Rectal smooth muscle tissue (tissue), 1 donor: Measurements from ENCODE around the gene MIF4GD.

Source experiments
- H3K27ac ChIP-seq: one replicate; pipeline ENCODE4 v1.7.0; 2013; ENCODE audit warnings: low read depth, low read length, inconsistent platforms
- H3K27me3 ChIP-seq: one replicate; pipeline ENCODE4 v1.7.0; 2013; ENCODE audit warnings: low read length; ENCODE audit not compliant: control insufficient read depth, insufficient read depth
- H3K36me3 ChIP-seq: one replicate; pipeline ENCODE4 v1.7.0; 2013; ENCODE audit warnings: low read length; ENCODE audit not compliant: control insufficient read depth, insufficient read depth
- H3K4me1 ChIP-seq: one replicate; pipeline ENCODE4 v1.7.0; 2013; ENCODE audit warnings: low read length; ENCODE audit not compliant: control insufficient read depth, insufficient read depth
- H3K4me3 ChIP-seq: one replicate; pipeline ENCODE4 v1.7.0; 2013; ENCODE audit warnings: low read length
- H3K9ac ChIP-seq: one replicate; pipeline ENCODE4 v1.7.0; 2013; ENCODE audit warnings: low read length

The MIF4GD gene

GRCh38 chr17:75244133-75244866 lies 26.7 kb downstream of the MIF4GD start:
- Histone ChIP-seq H3K9ac (no peak overlapping the region), H3K36me3 (peaks cover 59% of the 10 kb centered on the region), H3K4me1 (no peaks in the 10 kb centered on the region), H3K27ac (no peak overlapping the region), H3K27me3 (no peaks in the 10 kb centered on the region), H3K4me3 (no peak overlapping the region)

- no peaks in the 10 kb centered on the region for H3K27me3 ChIP-seq
- H3K27ac ChIP-seq: no peak overlapping the region
- peaks cover 71% of the 10 kb centered on the region for H3K36me3 ChIP-seq
- no peaks in the 10 kb centered on the region for H3K4me1 ChIP-seq
- no peak overlapping the region for H3K4me3 ChIP-seq
- no peak overlapping the region for H3K9ac ChIP-seq
These were observed 28.5 kb downstream of the MIF4GD start for GRCh38 chr17:75242461-75243042.

- H3K27ac ChIP-seq: no peak overlapping the region
- H3K4me1 ChIP-seq: no peaks in the 10 kb centered on the region
- H3K4me3 ChIP-seq: no peak overlapping the region
- peaks cover 71% of the 10 kb centered on the region for H3K36me3 ChIP-seq
- H3K9ac ChIP-seq: no peak overlapping the region
- no peaks in the 10 kb centered on the region for H3K27me3 ChIP-seq
These were observed 29.0 kb downstream of the MIF4GD start for GRCh38 chr17:75241996-75242460.

- no peaks in the 10 kb centered on the region for H3K4me1 ChIP-seq
- H3K36me3 ChIP-seq: peaks cover 71% of the 10 kb centered on the region
- no peak overlapping the region for H3K27ac ChIP-seq
- H3K4me3 ChIP-seq: no peak overlapping the region
- H3K9ac ChIP-seq: no peak overlapping the region
- H3K27me3 ChIP-seq: no peaks in the 10 kb centered on the region
These were observed 29.5 kb downstream of the MIF4GD start for GRCh38 chr17:75241502-75241901.

GRCh38 chr17:75241143-75241430 lies 29.9 kb downstream of the MIF4GD start:
- Histone ChIP-seq H3K4me1 (no peaks in the 10 kb centered on the region), H3K9ac (no peak overlapping the region), H3K4me3 (no peak overlapping the region), H3K36me3 (peaks cover 66% of the 10 kb centered on the region), H3K27ac (no peak overlapping the region), H3K27me3 (no peaks in the 10 kb centered on the region)

- no peaks in the 10 kb centered on the region for H3K4me1 ChIP-seq
- H3K9ac ChIP-seq: no peak overlapping the region
- peaks cover 61% of the 10 kb centered on the region for H3K36me3 ChIP-seq
- H3K27me3 ChIP-seq: no peaks in the 10 kb centered on the region
- no peak overlapping the region for H3K4me3 ChIP-seq
- no peak overlapping the region for H3K27ac ChIP-seq
These were observed 30.5 kb downstream of the MIF4GD start for GRCh38 chr17:75240394-75241142.

- Histone ChIP-seq H3K9ac (no peak overlapping the region), H3K27me3 (no peaks in the 10 kb centered on the region), H3K4me1 (no peaks in the 10 kb centered on the region), H3K27ac (no peak overlapping the region), H3K4me3 (no peak overlapping the region), H3K36me3 (peaks cover 59% of the 10 kb centered on the region)
These were observed 31.1 kb downstream of the MIF4GD start for GRCh38 chr17:75239778-75240393.

- H3K27ac ChIP-seq: no peak overlapping the region
- no peak overlapping the region for H3K9ac ChIP-seq
- H3K4me3 ChIP-seq: no peak overlapping the region
- H3K4me1 ChIP-seq: no peaks in the 10 kb centered on the region
- H3K36me3 ChIP-seq: peaks cover 62% of the 10 kb centered on the region
- no peaks in the 10 kb centered on the region for H3K27me3 ChIP-seq
These were observed 31.8 kb downstream of the MIF4GD start for GRCh38 chr17:75239214-75239613.

- H3K4me1 ChIP-seq: no peaks in the 10 kb centered on the region
- no peak overlapping the region for H3K4me3 ChIP-seq
- H3K27me3 ChIP-seq: no peaks in the 10 kb centered on the region
- no peak overlapping the region for H3K9ac ChIP-seq
- peaks cover 57% of the 10 kb centered on the region for H3K36me3 ChIP-seq
- no peak overlapping the region for H3K27ac ChIP-seq
These were observed 32.3 kb downstream of the MIF4GD start for GRCh38 chr17:75238684-75239191.

GRCh38 chr17:75238020-75238580 lies 32.9 kb downstream of the MIF4GD start:
- Histone ChIP-seq H3K4me1 (no peaks in the 10 kb centered on the region), H3K27me3 (no peaks in the 10 kb centered on the region), H3K27ac (no peak overlapping the region), H3K4me3 (no peak overlapping the region), H3K36me3 (peaks cover 51% of the 10 kb centered on the region), H3K9ac (no peak overlapping the region)

- Histone ChIP-seq H3K9ac (no peak overlapping the region), H3K27ac (no peak overlapping the region), H3K36me3 (peaks cover 51% of the 10 kb centered on the region)
These were observed 33.7 kb downstream of the MIF4GD start for GRCh38 chr17:75237100-75238014.

More at GRCh38 chr17:75237100-75238014, 33.7 kb downstream of the MIF4GD start:
- no peaks in the 10 kb centered on the region for H3K27me3 ChIP-seq
- H3K4me3 ChIP-seq: no peak overlapping the region
- no peaks in the 10 kb centered on the region for H3K4me1 ChIP-seq
